ENCODE measurements around the gene ABI1. TPM values are rescaled to one million over a fixed set of nuclear protein-coding genes. Genes with fewer than 3 reads are reported as not detected.

The ABI1 gene
- total RNA-seq, 1 donor from 2014 or later, result 67.5 TPM

GRCh38 chr10:26780793-26781601 is 79.8 kb downstream of the ABI1 start:
- Mint-ChIP-seq H3K9me3 (ENCODE audit: unreplicated experiment) (no peaks in the 10 kb centered on the region), H3K4me1 (ENCODE audit: unreplicated experiment) (peaks cover 22% of the 10 kb centered on the region), H3K36me3 (ENCODE audit: low read depth, unreplicated experiment) (peaks cover 8% of the 10 kb centered on the region), H3K27ac (ENCODE audit: unreplicated experiment) (no peak overlapping the region), H3K27me3 (ENCODE audit: unreplicated experiment) (peaks cover 1% of the 10 kb centered on the region), H3K4me3 (ENCODE audit: unreplicated experiment) (no peak overlapping the region)
- DNase-seq (ENCODE audit: low spot score), result no peak
- no peak for TF ChIP-seq CTCF (IDR thresholded peaks at IDR 0.05; ENCODE audit: unreplicated experiment)

GRCh38 chr10:26780106-26780792 is 80.5 kb downstream of the ABI1 start:
- no peak overlapping the region for H3K4me3 Mint-ChIP-seq (ENCODE audit: unreplicated experiment)
- H3K4me1 Mint-ChIP-seq (ENCODE audit: unreplicated experiment), result peaks cover 22% of the 10 kb centered on the region
- no peak for TF ChIP-seq CTCF (IDR thresholded peaks at IDR 0.05; ENCODE audit: unreplicated experiment)
- no peak overlapping the region for H3K27ac Mint-ChIP-seq (ENCODE audit: unreplicated experiment)
- no peaks in the 10 kb centered on the region for H3K9me3 Mint-ChIP-seq (ENCODE audit: unreplicated experiment)
- peaks cover 4% of the 10 kb centered on the region for H3K36me3 Mint-ChIP-seq (ENCODE audit: low read depth, unreplicated experiment)
- DNase-seq (ENCODE audit: low spot score), result no peak
- H3K27me3 Mint-ChIP-seq (ENCODE audit: unreplicated experiment), result peaks cover 1% of the 10 kb centered on the region

- Mint-ChIP-seq H3K27ac (ENCODE audit: unreplicated experiment) (no peak overlapping the region), H3K27me3 (ENCODE audit: unreplicated experiment) (peaks cover 1% of the 10 kb centered on the region), H3K4me1 (ENCODE audit: unreplicated experiment) (peaks cover 22% of the 10 kb centered on the region), H3K9me3 (ENCODE audit: unreplicated experiment) (no peaks in the 10 kb centered on the region), H3K36me3 (ENCODE audit: low read depth, unreplicated experiment) (peaks cover 4% of the 10 kb centered on the region), H3K4me3 (ENCODE audit: unreplicated experiment) (no peak overlapping the region)
- TF ChIP-seq CTCF (IDR thresholded peaks at IDR 0.05; ENCODE audit: unreplicated experiment), result no peak
- no peak for DNase-seq (ENCODE audit: low spot score)
These were observed 81.4 kb downstream of the ABI1 start for GRCh38 chr10:26779176-26779860.

- Mint-ChIP-seq H3K27me3 (ENCODE audit: unreplicated experiment) (peaks cover 1% of the 10 kb centered on the region), H3K4me3 (ENCODE audit: unreplicated experiment) (no peak overlapping the region), H3K4me1 (ENCODE audit: unreplicated experiment) (peaks cover 22% of the 10 kb centered on the region), H3K27ac (ENCODE audit: unreplicated experiment) (no peak overlapping the region), H3K36me3 (ENCODE audit: low read depth, unreplicated experiment) (peaks cover 4% of the 10 kb centered on the region), H3K9me3 (ENCODE audit: unreplicated experiment) (no peaks in the 10 kb centered on the region)
- DNase-seq (ENCODE audit: low spot score), result no peak
- no peak for TF ChIP-seq CTCF (IDR thresholded peaks at IDR 0.05; ENCODE audit: unreplicated experiment)
These were observed 83.1 kb downstream of the ABI1 start for GRCh38 chr10:26777686-26778085.
